ENCODE measurements around the gene ELK1. TPM values are rescaled to one million over a fixed set of nuclear protein-coding genes. Genes with fewer than 3 reads are reported as not detected.

The ELK1 gene
- total and polyA plus RNA-seq, 8 donors: 6.8 to 27.2 (median 16.5) TPM

Small RNA genes lying within 50 kb of the gene (small RNA-seq; reads per million reads assigned to genes)
- gene MIR4769: 0 reads per million in 4 donors

Other genes with a start within 250 kb of the ELK1 start
- 10 to 100 TPM in 1 of 5 donors, 1 to 10 TPM in 4; 1.2 to 13.4 (median 6.4) TPM for gene ZNF41, start 167.3 kb downstream of the ELK1 start, total RNA-seq
- 1 to 10 TPM; 1.8 to 3.7 (median 2.4) TPM for gene ZNF41, start 167.3 kb downstream of the ELK1 start, polyA plus RNA-seq
- gene ARAF, start 89.4 kb downstream of the ELK1 start, total RNA-seq: 100 to 1,000 TPM in 2 of 5 donors, 10 to 100 TPM in 3; 19.6 to 142 (median 47.8) TPM
- gene ARAF, start 89.4 kb downstream of the ELK1 start, polyA plus RNA-seq: 10 to 100 TPM; 38.7 to 67.8 (median 49.9) TPM
- 100 to 1,000 TPM in 1 of 5 donors, 10 to 100 TPM in 4; 40.0 to 159 (median 93.3) TPM for gene TIMP1, start 68.1 kb downstream of the ELK1 start, total RNA-seq
- 100 to 1,000 TPM in 2 of 3 donors, 10 to 100 TPM in 1; 86.0 to 237 (median 103) TPM for gene TIMP1, start 68.1 kb downstream of the ELK1 start, polyA plus RNA-seq
- 1 to 10 TPM in 1 of 5 donors, not detected in 4; 1.5 TPM for gene SYN1, start 30.7 kb downstream of the ELK1 start, total RNA-seq
- 1 to 10 TPM in 1 of 3 donors, under 1 TPM in 1, not detected in 1; 0.45 to 1.7 TPM for gene SYN1, start 30.7 kb downstream of the ELK1 start, polyA plus RNA-seq
- 1 to 10 TPM in 2 of 5 donors, not detected in 3; 1.2 to 3.3 TPM for gene CFP, start 20.6 kb downstream of the ELK1 start, total RNA-seq
- 1 to 10 TPM; 1.4 to 3.4 (median 3.1) TPM for gene CFP, start 20.6 kb downstream of the ELK1 start, polyA plus RNA-seq
- 100 to 1,000 TPM in 1 of 5 donors, 10 to 100 TPM in 3, 1 to 10 TPM in 1; 2.9 to 108 (median 70.5) TPM for gene UXT, start 8.6 kb upstream of the ELK1 start, total RNA-seq
- gene UXT, start 8.6 kb upstream of the ELK1 start, polyA plus RNA-seq: 100 to 1,000 TPM; 176 to 320 (median 203) TPM
- gene ZNF81, start 186.3 kb upstream of the ELK1 start, total RNA-seq: 10 to 100 TPM in 1 of 5 donors, 1 to 10 TPM in 4; 2.0 to 10.5 (median 4.0) TPM
- 1 to 10 TPM in 1 of 3 donors, under 1 TPM in 2; 0.46 to 1.3 (median 0.56) TPM for gene ZNF81, start 186.3 kb upstream of the ELK1 start, polyA plus RNA-seq